GM18511 (cell line): Measurements from ENCODE around the gene VWA3A.
"Not testable (repeated sequence)": the region's sequence is repeated elsewhere in the genome, so short reads cannot be mapped to it uniquely, and the experiment has no call there.

ENCODE experiments used
- ATAC-seq: cut with Tn5 transposase; IDR thresholded peaks from one replicate; pipeline ENCODE4 v1.9.1; 2021; ENCODE audit warnings: mild to moderate bottlenecking, moderate library complexity; ENCODE audit not compliant: unreplicated experiment

Gene VWA3A, protein sequence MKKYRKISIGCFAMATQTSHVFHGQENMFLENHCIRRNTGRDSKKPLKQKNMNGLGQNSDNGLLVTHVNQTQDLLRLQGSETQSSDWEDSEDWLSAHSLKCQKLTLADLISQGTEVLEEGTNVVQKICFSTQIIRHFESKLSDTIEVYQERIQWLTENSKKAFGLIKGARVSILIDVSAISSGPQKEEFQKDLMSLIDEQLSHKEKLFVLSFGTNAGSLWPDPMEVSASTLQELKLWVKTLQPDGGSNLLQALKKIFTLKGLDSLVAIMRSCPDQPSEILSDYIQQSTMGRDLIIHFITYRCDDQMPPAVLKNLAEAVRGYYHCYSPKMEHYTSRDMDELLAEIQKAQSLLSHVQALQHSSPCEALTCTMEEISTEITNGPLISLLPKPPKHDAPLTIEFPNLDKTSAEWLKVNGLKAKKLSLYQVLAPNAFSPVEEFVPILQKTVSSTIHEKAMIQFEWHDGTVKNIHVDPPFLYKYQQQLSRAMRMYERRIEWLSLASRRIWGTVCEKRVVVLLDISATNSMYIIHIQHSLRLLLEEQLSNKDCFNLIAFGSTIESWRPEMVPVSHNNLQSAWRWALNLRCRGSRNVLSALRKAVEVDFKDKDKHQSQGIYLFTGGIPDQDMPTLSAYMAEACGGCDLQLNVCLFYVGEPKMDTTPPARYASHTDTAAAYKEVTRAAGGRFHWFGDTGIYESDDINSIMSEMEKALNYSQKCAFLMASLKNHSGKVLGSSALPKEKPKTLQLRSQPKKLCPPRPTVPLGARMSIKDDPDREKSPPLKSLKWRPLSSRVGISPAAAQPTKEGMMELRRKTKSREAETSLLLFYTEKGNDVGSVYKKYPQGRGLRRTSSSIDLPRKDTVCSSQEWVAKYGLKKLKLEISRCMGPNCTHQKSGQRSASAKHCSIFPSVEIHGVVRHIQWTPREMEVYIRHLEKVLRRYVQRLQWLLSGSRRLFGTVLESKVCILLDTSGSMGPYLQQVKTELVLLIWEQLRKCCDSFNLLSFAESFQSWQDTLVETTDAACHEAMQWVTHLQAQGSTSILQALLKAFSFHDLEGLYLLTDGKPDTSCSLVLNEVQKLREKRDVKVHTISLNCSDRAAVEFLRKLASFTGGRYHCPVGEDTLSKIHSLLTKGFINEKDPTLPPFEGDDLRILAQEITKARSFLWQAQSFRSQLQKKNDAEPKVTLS

GRCh38 chr16:22092143-22092933, at the start of gene VWA3A:
TSS of gene VWA3A (plus strand) at chr16:22092541. CDS start at chr16:22092638, 97 bp downstream.
- no peak for ATAC-seq

GRCh38 chr16:22043882-22044281, 48.5 kb upstream of the VWA3A start:
- not testable (repeated sequence) for ATAC-seq

DNA sequence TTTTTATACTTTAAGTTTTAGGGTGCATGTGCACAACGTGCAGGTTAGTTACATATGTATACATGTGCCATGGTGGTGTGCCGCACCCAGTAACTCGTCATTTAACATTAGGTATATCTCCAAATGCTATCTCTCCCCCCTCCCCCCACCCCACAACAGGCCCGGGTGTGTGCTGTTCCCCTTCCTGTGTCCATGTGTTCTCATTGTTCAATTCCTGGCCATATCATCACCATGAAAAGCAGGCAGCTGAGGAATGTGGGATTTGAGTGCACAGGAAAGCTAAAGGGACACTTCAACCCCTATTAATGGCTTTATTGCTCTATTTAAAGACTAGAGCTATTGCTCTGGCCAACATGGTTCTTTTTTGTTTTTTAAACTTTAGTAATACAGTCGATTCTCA, 46.5 kb upstream of the VWA3A start:
- not testable (repeated sequence) for ATAC-seq

- no peak for ATAC-seq
Observed at GRCh38 chr16:22050963-22051362, 41.4 kb upstream of the VWA3A start.

GRCh38 chr16:22052980-22053379, 39.4 kb upstream of the VWA3A start:
- no peak for ATAC-seq

- ATAC-seq: no peak
Observed at GRCh38 chr16:22053921-22054341, 38.4 kb upstream of the VWA3A start.

DNA sequence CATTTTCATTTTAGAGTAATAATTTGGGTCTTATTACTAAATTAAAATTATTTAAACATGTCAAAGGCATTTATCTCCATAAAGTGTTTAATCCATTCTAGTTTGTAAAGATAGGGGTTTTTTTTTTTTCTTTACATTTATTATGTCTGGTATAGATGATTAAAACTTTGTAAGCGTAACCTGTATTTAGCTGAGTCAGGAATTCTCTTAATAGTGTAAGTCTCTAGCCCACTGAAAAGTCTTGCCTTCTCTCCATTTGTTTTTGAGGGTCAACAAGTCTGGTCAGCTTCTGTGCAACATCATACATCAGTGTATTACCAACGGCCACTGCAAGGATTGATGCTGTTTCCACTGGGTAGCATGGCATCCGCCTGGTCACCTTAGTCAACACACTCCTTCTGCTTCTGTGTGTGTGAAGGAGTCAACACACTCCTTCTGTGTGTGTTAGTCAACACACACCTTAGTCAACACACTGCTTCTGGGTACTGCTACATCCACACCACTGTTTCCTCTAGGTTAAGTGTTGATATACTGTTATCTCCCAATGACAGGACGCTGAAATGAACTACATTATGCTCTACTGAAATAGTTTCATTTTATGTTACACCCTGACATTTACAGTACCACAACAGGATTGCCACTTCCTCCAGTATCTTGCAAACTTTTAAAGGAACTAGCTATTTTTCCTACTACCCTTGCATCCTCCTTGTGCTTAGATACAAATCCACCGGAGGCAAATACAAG, 37.3 kb upstream of the VWA3A start:
- no peak for ATAC-seq

DNA sequence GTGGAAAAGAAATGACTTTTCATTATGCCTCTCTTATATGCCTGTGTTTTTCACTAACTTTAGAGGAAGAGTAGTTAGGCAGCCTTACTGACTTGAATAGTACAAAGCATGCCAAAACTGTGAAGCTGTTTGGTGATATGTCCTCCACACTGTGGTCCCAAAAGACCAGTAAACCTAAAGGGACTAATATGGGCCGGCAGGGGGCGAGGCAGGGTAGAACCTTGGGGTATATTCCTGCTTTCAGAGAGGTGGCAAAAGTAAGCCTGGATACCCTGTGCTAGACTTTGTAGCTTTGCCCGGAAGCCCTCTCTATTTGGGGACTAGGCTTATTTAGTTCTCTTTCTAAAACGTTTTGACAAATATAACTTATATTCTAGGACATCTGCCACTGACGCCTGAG, 36.5 kb upstream of the VWA3A start:
- no peak for ATAC-seq

- ATAC-seq: no peak
Observed at GRCh38 chr16:22063888-22064467, 28.4 kb upstream of the VWA3A start.

DNA sequence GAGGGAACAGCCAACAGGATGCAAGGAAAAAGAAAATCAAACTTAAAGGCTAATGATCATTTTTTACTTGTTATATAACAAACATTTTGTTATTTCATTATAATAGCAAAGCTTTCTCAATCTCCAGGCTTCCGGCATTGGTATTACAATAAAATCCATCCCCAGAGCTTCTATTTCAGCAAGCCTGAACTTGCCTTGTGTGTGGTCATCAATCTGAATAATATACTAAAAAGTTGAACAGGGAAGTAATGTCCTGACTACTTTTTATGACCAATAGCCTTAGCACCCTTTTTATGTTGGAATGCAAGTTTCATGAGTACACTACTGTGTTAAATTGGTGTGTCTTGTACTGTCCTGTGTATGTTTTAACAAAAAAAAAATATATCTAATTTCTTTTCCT, 27.1 kb upstream of the VWA3A start:
- ATAC-seq: no peak

GRCh38 chr16:22070361-22071330, 21.7 kb upstream of the VWA3A start:
- ATAC-seq: no peak

DNA sequence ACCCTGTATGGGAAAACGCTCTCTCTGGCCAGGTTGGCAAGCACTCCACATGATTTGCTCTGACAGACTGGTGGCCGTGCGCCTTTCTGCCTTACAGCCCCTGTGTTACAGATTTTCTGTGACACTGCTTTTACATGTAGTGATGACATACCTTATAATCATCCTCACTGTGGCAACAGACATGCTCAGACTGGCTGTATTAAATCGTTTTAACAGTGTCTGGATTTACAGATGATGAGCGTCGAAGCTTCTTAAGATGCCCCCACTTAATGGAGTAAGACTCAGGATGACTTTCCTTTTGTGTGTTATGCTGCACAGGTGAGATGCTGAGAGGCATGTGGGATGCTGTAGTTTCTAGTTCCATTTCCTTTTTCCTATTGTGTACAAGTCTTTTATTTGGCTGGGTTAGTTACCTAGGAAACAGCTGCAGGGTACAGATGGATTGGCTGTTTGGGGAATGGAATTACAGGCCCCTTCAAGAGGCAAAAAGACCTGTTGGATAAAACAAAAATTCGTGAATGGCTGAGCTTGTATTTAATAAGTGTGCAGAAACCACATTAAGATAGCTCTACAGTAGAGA, 20.9 kb upstream of the VWA3A start:
- no peak for ATAC-seq

DNA sequence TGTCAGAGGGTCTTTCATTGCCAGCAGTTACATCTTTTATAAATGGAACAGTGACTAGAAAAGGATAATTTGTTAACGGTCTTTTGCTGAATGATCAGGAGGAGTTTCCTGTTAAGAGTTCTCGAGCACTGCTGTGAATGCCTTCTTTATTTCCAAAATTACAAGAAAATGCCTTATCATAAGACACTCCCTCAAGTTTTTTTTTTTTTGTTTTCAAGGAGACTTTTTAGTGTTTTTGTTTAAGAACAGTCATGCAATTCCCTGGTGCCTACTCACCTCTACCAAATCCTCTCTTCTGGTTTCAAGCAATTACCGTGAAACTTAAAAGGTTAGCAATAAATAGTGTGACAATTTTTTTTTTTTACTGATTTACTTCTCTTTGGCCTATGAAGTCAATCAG, 19.0 kb upstream of the VWA3A start:
- ATAC-seq: no peak

DNA sequence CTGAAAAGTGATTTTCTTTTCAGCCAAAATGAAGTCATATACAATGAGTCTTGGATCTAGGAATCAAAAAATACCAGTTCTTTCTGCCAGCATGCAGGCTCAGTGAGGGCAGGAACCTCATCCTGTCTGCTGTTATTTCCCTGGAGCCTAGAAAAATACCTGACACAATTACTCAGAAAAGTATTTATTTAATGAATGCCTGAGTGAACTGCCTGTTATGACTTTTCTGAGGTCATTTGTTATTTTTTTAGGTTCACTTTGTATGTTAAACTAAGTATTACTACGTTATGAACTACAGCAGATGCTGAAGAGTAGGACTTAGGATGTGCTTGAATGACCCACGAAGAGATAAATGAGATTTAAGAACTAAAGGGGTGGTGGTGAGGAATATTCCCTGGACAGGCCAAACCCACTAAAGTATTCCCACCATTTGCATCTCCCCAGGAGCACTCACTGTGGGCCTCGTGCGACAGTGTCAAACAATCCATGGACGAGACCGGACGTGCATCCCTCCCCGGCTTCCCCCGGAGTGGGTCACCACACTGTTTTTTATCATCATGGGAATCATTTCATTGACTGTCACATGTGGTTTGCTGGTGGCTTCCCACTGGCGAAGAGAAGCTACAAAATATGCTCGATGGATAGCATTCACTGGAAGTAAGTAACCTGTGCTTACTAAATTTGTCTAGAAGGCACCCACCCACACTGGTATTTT, 17.1 kb upstream of the VWA3A start:
- no peak for ATAC-seq

GRCh38 chr16:22075776-22076175, 16.6 kb upstream of the VWA3A start:
- ATAC-seq: no peak

DNA sequence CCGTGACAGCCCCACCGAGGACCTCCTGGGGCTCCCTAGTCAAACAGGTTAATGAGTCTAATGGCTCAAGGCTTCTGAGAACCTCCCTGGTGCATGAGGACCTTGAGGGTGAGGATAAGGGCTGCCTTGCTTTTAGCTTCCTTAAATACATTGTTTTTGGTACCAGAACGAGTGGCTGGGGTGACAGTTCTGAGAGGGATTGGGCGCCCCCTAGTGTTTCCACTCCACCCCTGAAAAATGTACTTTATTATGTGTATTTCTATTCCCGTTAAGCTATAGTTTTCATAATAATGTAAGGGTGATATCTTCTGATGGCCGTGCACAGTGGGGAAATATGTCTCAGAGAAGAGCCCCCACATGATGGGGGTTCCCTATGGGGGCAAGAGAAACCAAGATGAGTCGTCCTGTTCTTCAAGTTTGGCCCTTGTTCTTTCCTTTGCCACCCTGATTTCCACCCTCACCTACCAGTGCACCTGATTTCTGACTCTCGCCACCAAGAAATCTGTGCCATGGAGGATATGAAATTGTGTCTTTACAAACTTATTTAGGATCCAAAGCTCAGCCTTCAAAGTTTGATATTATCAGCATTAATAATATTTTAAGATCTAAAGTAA, 14.5 kb upstream of the VWA3A start:
- ATAC-seq: no peak

GRCh38 chr16:22078656-22079055, 13.7 kb upstream of the VWA3A start:
- ATAC-seq: no peak
